ENCODE data around the gene GSS.

GRCh38 chr20:34886122-34886521, 69.5 kb downstream of the GSS start:
- TF ChIP-seq EZH2 (IDR thresholded peaks at IDR 0.05; ENCODE audit: low read length, missing control alignments) (no peak), CTCF (conservative IDR thresholded peaks at IDR 0.05 in 1 of 2, IDR thresholded peaks at IDR 0.05 in 1 of 2; ENCODE audit: low read depth in 1 of 2, low read length in 2 of 2) (no peak)
